NT2/D1 (cell line): ENCODE data around the gene SLCO3A1.

Source experiments
- SUZ12 ChIP-seq: IDR thresholded peaks from 2 replicates; pipeline ENCODE4 v1.6.1; 2011; ENCODE audit not compliant: insufficient read length, insufficient read depth; ENCODE audit errors: extremely low read depth
- YY1 ChIP-seq: IDR thresholded peaks from 2 replicates; pipeline ENCODE4 v1.6.1; 2011; ENCODE audit not compliant: insufficient read length, insufficient read depth
- ZNF274 ChIP-seq: IDR thresholded peaks from 2 replicates; pipeline ENCODE4 v1.6.1; 2011; ENCODE audit warnings: mild to moderate bottlenecking, low read depth, low read length

GRCh38 chr15:91866371-91866905 lies 12.9 kb downstream of the SLCO3A1 start:
- TF ChIP-seq SUZ12 (no peak), YY1 (no peak), ZNF274 (no peak)
